ENCODE measurements around the gene ANP32E. TPM values are rescaled to one million over a fixed set of nuclear protein-coding genes. Genes with fewer than 3 reads are reported as not detected.

ANP32E gene
- total RNA-seq, 2 donors from 2014 or later: 9.8 to 13.5 TPM

- WGBS: 86% methylated on average over 6 of the region's 6 CpGs
- H3K36me3 ChIP-seq: peaks cover 8 to 15% of the 10 kb centered on the region in 2 donors
- TF ChIP-seq POLR2A (IDR thresholded peaks at IDR 0.05) (no peak), POLR2AphosphoS5 (IDR thresholded peaks at IDR 0.05) (no peak)
- TF ChIP-seq, protein P1, sequence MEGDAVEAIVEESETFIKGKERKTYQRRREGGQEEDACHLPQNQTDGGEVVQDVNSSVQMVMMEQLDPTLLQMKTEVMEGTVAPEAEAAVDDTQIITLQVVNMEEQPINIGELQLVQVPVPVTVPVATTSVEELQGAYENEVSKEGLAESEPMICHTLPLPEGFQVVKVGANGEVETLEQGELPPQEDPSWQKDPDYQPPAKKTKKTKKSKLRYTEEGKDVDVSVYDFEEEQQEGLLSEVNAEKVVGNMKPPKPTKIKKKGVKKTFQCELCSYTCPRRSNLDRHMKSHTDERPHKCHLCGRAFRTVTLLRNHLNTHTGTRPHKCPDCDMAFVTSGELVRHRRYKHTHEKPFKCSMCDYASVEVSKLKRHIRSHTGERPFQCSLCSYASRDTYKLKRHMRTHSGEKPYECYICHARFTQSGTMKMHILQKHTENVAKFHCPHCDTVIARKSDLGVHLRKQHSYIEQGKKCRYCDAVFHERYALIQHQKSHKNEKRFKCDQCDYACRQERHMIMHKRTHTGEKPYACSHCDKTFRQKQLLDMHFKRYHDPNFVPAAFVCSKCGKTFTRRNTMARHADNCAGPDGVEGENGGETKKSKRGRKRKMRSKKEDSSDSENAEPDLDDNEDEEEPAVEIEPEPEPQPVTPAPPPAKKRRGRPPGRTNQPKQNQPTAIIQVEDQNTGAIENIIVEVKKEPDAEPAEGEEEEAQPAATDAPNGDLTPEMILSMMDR (IDR thresholded peaks at IDR 0.05): no peak
- peaks cover 5% of the 10 kb centered on the region for H3K4me1 ChIP-seq (replicated peaks)
- H3K9me3 ChIP-seq: no peaks in the 10 kb centered on the region
- H3K4me3 ChIP-seq: no peak overlapping the region
- no peak overlapping the region for H3K27ac ChIP-seq
- H3K27me3 ChIP-seq (replicated peaks; ENCODE audit: insufficient read depth): no peaks in the 10 kb centered on the region
- DNase-seq (ENCODE audit: low spot score): no peak
- intact Hi-C loops (cut with DNase I): no loop called here
Observed at GRCh38 chr1:150262388-150263320, 26.7 kb upstream of the ANP32E start.

- WGBS: 90% methylated on average over 6 of the region's 6 CpGs
Observed at GRCh38 chr1:150261367-150261766, 25.5 kb upstream of the ANP32E start.

GRCh38 chr1:150259758-150260669 is 24.1 kb upstream of the ANP32E start:
- TF ChIP-seq POLR2A (IDR thresholded peaks at IDR 0.05) (peak; percentile 23), POLR2AphosphoS5 (IDR thresholded peaks at IDR 0.05) (peak; percentile 10)
- TF ChIP-seq, protein P1 (IDR thresholded peaks at IDR 0.05): no peak
- DNase-seq (ENCODE audit: low spot score): no peak
- Histone ChIP-seq H3K27me3 (replicated peaks; ENCODE audit: insufficient read depth) (peaks cover 3% of the 10 kb centered on the region), H3K9me3 (no peaks in the 10 kb centered on the region), H3K4me3 (no peak overlapping the region), H3K27ac (peak overlapping the region; percentile 11 to 20), H3K36me3 (peaks cover 0 to 6% of the 10 kb centered on the region in 2 donors), H3K4me1 (replicated peaks) (peaks cover 4% of the 10 kb centered on the region)
- intact Hi-C loops (cut with DNase I): no loop called here
- 13% methylated on average over 11 of the region's 11 CpGs for WGBS

More at GRCh38 chr1:150261367-150261766, 25.5 kb upstream of the ANP32E start:
- H3K9me3 ChIP-seq: no peaks in the 10 kb centered on the region
- H3K36me3 ChIP-seq: peaks cover 6 to 13% of the 10 kb centered on the region in 2 donors
- DNase-seq (ENCODE audit: low spot score): no peak
- H3K4me3 ChIP-seq: no peak overlapping the region
- intact Hi-C loops (cut with DNase I): no loop called here
- no peaks in the 10 kb centered on the region for H3K4me1 ChIP-seq (replicated peaks)
- no peak overlapping the region for H3K27ac ChIP-seq
- TF ChIP-seq POLR2AphosphoS5 (IDR thresholded peaks at IDR 0.05) (no peak), POLR2A (IDR thresholded peaks at IDR 0.05) (no peak)
- TF ChIP-seq, protein P1 (IDR thresholded peaks at IDR 0.05): no peak
- peaks cover 3% of the 10 kb centered on the region for H3K27me3 ChIP-seq (replicated peaks; ENCODE audit: insufficient read depth)

GRCh38 chr1:150259217-150259616 is 23.3 kb upstream of the ANP32E start:
- intact Hi-C loops (cut with DNase I): no loop called here
- no peak for DNase-seq (ENCODE audit: low spot score)

More at GRCh38 chr1:150259217-150259616, 23.3 kb upstream of the ANP32E start:
- H3K27me3 ChIP-seq (replicated peaks; ENCODE audit: insufficient read depth): peaks cover 3% of the 10 kb centered on the region
- TF ChIP-seq POLR2A (IDR thresholded peaks at IDR 0.05) (no peak), POLR2AphosphoS5 (IDR thresholded peaks at IDR 0.05) (no peak)
- TF ChIP-seq, protein P1 (IDR thresholded peaks at IDR 0.05): no peak
- H3K27ac ChIP-seq: peak overlapping the region; percentile 11 to 20
- H3K4me3 ChIP-seq: no peak overlapping the region
- H3K4me1 ChIP-seq (replicated peaks): peaks cover 4% of the 10 kb centered on the region
- no peaks in the 10 kb centered on the region for H3K36me3 ChIP-seq
- 33% methylated on average over 4 of the region's 4 CpGs for WGBS
- H3K9me3 ChIP-seq: no peaks in the 10 kb centered on the region

Measured in prostate gland (tissue), 2 donors.